OCI-LY1 (cell line): Measurements from ENCODE around the gene DYRK1B.

Source experiments
- H2AFZ ChIP-seq: fragments of 200-600 bp; sonication (generic), shearing (Covaris generic); 2 replicates; pipeline ENCODE4 v1.6.0; 2014; ENCODE audit warnings: antibody characterized with exemption, mild to moderate bottlenecking, low read length
- H3F3A ChIP-seq: fragments of 200-600 bp; sonication (generic), shearing (Covaris generic); 2 replicates; pipeline ENCODE4 v1.6.0; 2014; ENCODE audit warnings: mild to moderate bottlenecking, antibody characterized with exemption, low read length, moderate library complexity; ENCODE audit not compliant: insufficient read depth
- H3K27ac ChIP-seq: fragments of 200-600 bp; sonication (generic); 2 replicates; pipeline ENCODE4 v1.5.1; 2014; ENCODE audit warnings: low read length, mixed run types, mild to moderate bottlenecking, low read depth; ENCODE audit not compliant: poor library complexity, severe bottlenecking
- H3K27me3 ChIP-seq: fragments of 200-600 bp; sonication (generic); 2 replicates; pipeline ENCODE4 v1.6.0; 2014; ENCODE audit warnings: antibody characterized with exemption, mild to moderate bottlenecking, low read length, moderate library complexity; ENCODE audit not compliant: insufficient read depth
- H3K36me3 ChIP-seq: fragments of 200-600 bp; sonication (generic); 2 replicates; pipeline ENCODE4 v1.6.1; 2014; ENCODE audit warnings: mild to moderate bottlenecking, antibody characterized with exemption, low read length, moderate library complexity, mixed read lengths; ENCODE audit not compliant: insufficient read depth
- H3K4me1 ChIP-seq: fragments of 200-600 bp; sonication (generic); 2 replicates; pipeline ENCODE4 v1.5.1; 2014; ENCODE audit warnings: mild to moderate bottlenecking, low read length, moderate library complexity; ENCODE audit not compliant: insufficient read depth, severe bottlenecking
- H3K4me2 ChIP-seq: fragments of 200-600 bp; sonication (generic), shearing (Covaris generic); 2 replicates; pipeline ENCODE4 v1.6.1; 2014; ENCODE audit warnings: low read length
- H3K4me3 ChIP-seq: fragments of 200-600 bp; sonication (generic); 2 replicates; pipeline ENCODE4 v1.5.1; 2014; ENCODE audit warnings: low read length, low read depth, mild to moderate bottlenecking, mixed read lengths; ENCODE audit not compliant: poor library complexity, severe bottlenecking
- H3K79me2 ChIP-seq: fragments of 200-600 bp; shearing (Covaris generic); 2 replicates; pipeline ENCODE4 v1.6.1; 2016; ENCODE audit warnings: mixed run types, low read length, mixed read lengths; ENCODE audit not compliant: insufficient read depth
- H3K9ac ChIP-seq: fragments of 200-600 bp; sonication (generic), shearing (Covaris generic); 2 replicates; pipeline ENCODE4 v1.6.1; 2014; ENCODE audit warnings: mild to moderate bottlenecking, low read length, mixed read lengths
- H3K9me2 ChIP-seq: fragments of 200-600 bp; sonication (generic), shearing (Covaris generic); 2 replicates; pipeline ENCODE4 v1.6.1; 2014; ENCODE audit warnings: low read depth, mild to moderate bottlenecking, low read length, mixed read lengths
- H3K9me3 ChIP-seq: fragments of 200-600 bp; shearing (Covaris generic); 2 replicates; pipeline ENCODE4 v1.6.1; 2014; ENCODE audit warnings: low read length, mixed read lengths
- H4K20me1 ChIP-seq: fragments of 200-600 bp; sonication (generic), shearing (Covaris generic); 2 replicates; pipeline ENCODE4 v1.6.0; 2016; ENCODE audit warnings: mild to moderate bottlenecking, low read length; ENCODE audit not compliant: insufficient read depth
- CTCF ChIP-seq: fragments of 200-600 bp; sonication (generic), shearing (Covaris generic); IDR thresholded peaks from 2 replicates; pipeline ENCODE4 v1.5.1; 2017; ENCODE audit warnings: mild to moderate bottlenecking, antibody characterized with exemption, low read length, moderate library complexity, mixed read lengths
- EZH2 ChIP-seq: fragments of 200-600 bp; sonication (generic), shearing (Covaris generic); IDR thresholded peaks from 2 replicates; pipeline ENCODE4 v1.8.0; 2017; ENCODE audit warnings: borderline replicate concordance, mixed run types, mild to moderate bottlenecking, antibody characterized with exemption, low read length, moderate library complexity, mixed read lengths

DYRK1B gene

GRCh38 chr19:39850892-39851291 is 16.9 kb upstream of the DYRK1B start:
- Histone ChIP-seq H3K4me3 (no peak overlapping the region), H3K9ac (no peak overlapping the region), H3F3A (no peaks in the 10 kb centered on the region), H3K4me1 (peaks cover 6% of the 10 kb centered on the region), H3K4me2 (no peak overlapping the region), H3K27me3 (no peaks in the 10 kb centered on the region), H3K27ac (no peak overlapping the region), H3K79me2 (peaks cover 2% of the 10 kb centered on the region), H3K9me2 (no peaks in the 10 kb centered on the region), H4K20me1 (no peaks in the 10 kb centered on the region), H3K36me3 (no peaks in the 10 kb centered on the region), H3K9me3 (no peaks in the 10 kb centered on the region), H2AFZ (no peak overlapping the region)
- no peak for TF ChIP-seq CTCF
- TF ChIP-seq EZH2, result no peak

- H3K4me2 ChIP-seq, result no peak overlapping the region
- no peak overlapping the region for H3K4me3 ChIP-seq
- peaks cover 27% of the 10 kb centered on the region for H3K79me2 ChIP-seq
- no peak overlapping the region for H3K27ac ChIP-seq
- H3K4me1 ChIP-seq, result peaks cover 24% of the 10 kb centered on the region
- no peaks in the 10 kb centered on the region for H3K9me3 ChIP-seq
- no peaks in the 10 kb centered on the region for H3F3A ChIP-seq
- no peak for TF ChIP-seq EZH2
- TF ChIP-seq CTCF, result no peak
- no peak overlapping the region for H2AFZ ChIP-seq
- H3K9me2 ChIP-seq, result no peaks in the 10 kb centered on the region
- H3K9ac ChIP-seq, result no peak overlapping the region
- no peaks in the 10 kb centered on the region for H3K36me3 ChIP-seq
- H3K27me3 ChIP-seq, result no peaks in the 10 kb centered on the region
- H4K20me1 ChIP-seq, result no peaks in the 10 kb centered on the region
Measured at GRCh38 chr19:39848392-39848791, 14.4 kb upstream of the DYRK1B start.

GRCh38 chr19:39847525-39847924 is 13.6 kb upstream of the DYRK1B start:
- H3K79me2 ChIP-seq, result peaks cover 36% of the 10 kb centered on the region
- H3K36me3 ChIP-seq, result no peaks in the 10 kb centered on the region
- no peak overlapping the region for H3K4me3 ChIP-seq
- H3K9me3 ChIP-seq, result no peaks in the 10 kb centered on the region
- no peak overlapping the region for H3K4me2 ChIP-seq
- H3K4me1 ChIP-seq, result peaks cover 32% of the 10 kb centered on the region
- H4K20me1 ChIP-seq, result no peaks in the 10 kb centered on the region
- H3K27ac ChIP-seq, result no peak overlapping the region
- no peak overlapping the region for H3K9ac ChIP-seq
- no peak for TF ChIP-seq EZH2
- no peak for TF ChIP-seq CTCF
- no peaks in the 10 kb centered on the region for H3K9me2 ChIP-seq
- H3F3A ChIP-seq, result no peaks in the 10 kb centered on the region
- H3K27me3 ChIP-seq, result no peaks in the 10 kb centered on the region
- no peak overlapping the region for H2AFZ ChIP-seq
